WERI-Rb-1 (cell line): ENCODE measurements around the gene AKAP13.

Source experiments
- DNase-seq: peaks from one replicate; pipeline ENCODE4 v3.0.0-alpha.2; 2020
- H3K27ac ChIP-seq: fragments of 250-450 bp; sonication (Bioruptor Pico); 2 replicates; pipeline ENCODE4 v1.5.1; 2020; ENCODE audit warnings: mild to moderate bottlenecking, moderate library complexity
- H3K27me3 ChIP-seq: fragments of 250-450 bp; sonication (Bioruptor Pico); 2 replicates; pipeline ENCODE4 v1.5.1; 2021; ENCODE audit warnings: mild to moderate bottlenecking, low read depth, moderate library complexity; ENCODE audit not compliant: insufficient read depth, severe bottlenecking
- H3K36me3 ChIP-seq: fragments of 250-450 bp; sonication (Bioruptor Pico); 2 replicates; pipeline ENCODE4 v1.5.1; 2020; ENCODE audit warnings: mild to moderate bottlenecking, moderate library complexity
- H3K4me3 ChIP-seq: 2 replicates; pipeline ENCODE4 v1.5.1; 2011; ENCODE audit warnings: low read depth, mild to moderate bottlenecking, control low read depth, low read length
- H3K9me3 ChIP-seq: fragments of 250-450 bp; sonication (Bioruptor Pico); 2 replicates; pipeline ENCODE4 v1.5.1; 2021; ENCODE audit warnings: mild to moderate bottlenecking, moderate library complexity; ENCODE audit not compliant: severe bottlenecking
- CTCF ChIP-seq: IDR thresholded peaks from 2 replicates; pipeline ENCODE4 v1.5.1; 2011; ENCODE audit warnings: low read depth, mild to moderate bottlenecking, control low read depth, inconsistent platforms, low read length

AKAP13 gene

GRCh38 chr15:85515212-85515611 lies 134.8 kb downstream of the AKAP13 start:
- Histone ChIP-seq H3K4me3 (no peak overlapping the region), H3K36me3 (peaks cover 15% of the 10 kb centered on the region), H3K27me3 (no peaks in the 10 kb centered on the region), H3K9me3 (no peaks in the 10 kb centered on the region), H3K27ac (no peak overlapping the region)
- no peak for TF ChIP-seq CTCF
- DNase-seq = no peak

- Histone ChIP-seq H3K4me3 (no peak overlapping the region), H3K9me3 (no peaks in the 10 kb centered on the region), H3K36me3 (peaks cover 23% of the 10 kb centered on the region), H3K27ac (no peak overlapping the region), H3K27me3 (no peaks in the 10 kb centered on the region)
- TF ChIP-seq CTCF = no peak
- no peak for DNase-seq
Observed at GRCh38 chr15:85517086-85517485, 136.7 kb downstream of the AKAP13 start.

- Histone ChIP-seq H3K36me3 (peaks cover 41% of the 10 kb centered on the region), H3K4me3 (no peak overlapping the region), H3K27me3 (no peaks in the 10 kb centered on the region), H3K27ac (peak overlapping the region; percentile 22; the same call in 1 of the 2 replicates), H3K9me3 (no peaks in the 10 kb centered on the region)
- DNase-seq = no peak
- TF ChIP-seq CTCF = no peak
Observed at GRCh38 chr15:85518979-85519761, 138.8 kb downstream of the AKAP13 start.

DNA sequence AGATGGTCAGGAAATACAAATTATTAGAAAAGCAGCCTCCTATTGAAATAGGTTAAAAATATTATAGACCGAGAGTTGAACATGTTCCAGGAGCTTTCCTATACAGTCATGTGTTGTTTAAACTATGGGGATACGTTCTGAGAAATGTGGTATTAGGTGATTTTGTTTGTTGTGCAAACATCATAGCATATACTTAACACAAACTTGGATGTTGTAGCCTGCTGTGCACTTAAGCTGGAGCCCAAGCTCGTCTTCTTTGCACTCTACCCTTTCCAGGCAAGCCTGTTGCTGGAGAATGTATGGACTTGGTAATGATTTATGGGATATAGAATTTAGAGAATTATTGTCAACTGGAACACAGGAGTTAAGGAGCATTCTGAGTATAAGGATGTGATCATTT lies 140.2 kb downstream of the AKAP13 start:
- H3K27me3 ChIP-seq = no peaks in the 10 kb centered on the region
- peaks cover 53% of the 10 kb centered on the region for H3K36me3 ChIP-seq
- no peak overlapping the region for H3K27ac ChIP-seq
- no peak for DNase-seq
- H3K9me3 ChIP-seq = no peaks in the 10 kb centered on the region
- no peak for TF ChIP-seq CTCF
- no peak overlapping the region for H3K4me3 ChIP-seq

DNA sequence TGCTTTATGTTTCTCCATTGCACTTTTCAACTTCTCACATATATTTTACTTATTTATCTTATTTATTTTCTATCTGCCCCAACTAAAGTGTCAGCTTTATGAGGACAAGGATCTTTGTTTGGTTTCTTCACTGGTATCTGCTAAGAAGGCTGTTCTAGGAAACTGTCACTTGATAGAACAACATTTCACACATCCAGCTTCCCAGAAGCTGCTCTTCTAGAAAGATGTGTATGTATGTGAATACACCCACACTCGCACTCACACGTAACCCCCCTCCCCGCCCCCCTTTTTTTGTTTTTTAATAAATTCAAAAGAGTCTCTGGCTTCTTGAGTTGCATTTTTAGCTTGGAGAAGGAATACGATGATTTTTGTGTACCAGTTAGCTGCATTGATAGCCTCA lies 143.1 kb downstream of the AKAP13 start:
- no peak for TF ChIP-seq CTCF
- H3K36me3 ChIP-seq = peaks cover 66% of the 10 kb centered on the region
- DNase-seq = no peak
- H3K4me3 ChIP-seq = no peak overlapping the region
- H3K27me3 ChIP-seq = no peaks in the 10 kb centered on the region
- H3K27ac ChIP-seq = no peak overlapping the region
- no peaks in the 10 kb centered on the region for H3K9me3 ChIP-seq

DNA sequence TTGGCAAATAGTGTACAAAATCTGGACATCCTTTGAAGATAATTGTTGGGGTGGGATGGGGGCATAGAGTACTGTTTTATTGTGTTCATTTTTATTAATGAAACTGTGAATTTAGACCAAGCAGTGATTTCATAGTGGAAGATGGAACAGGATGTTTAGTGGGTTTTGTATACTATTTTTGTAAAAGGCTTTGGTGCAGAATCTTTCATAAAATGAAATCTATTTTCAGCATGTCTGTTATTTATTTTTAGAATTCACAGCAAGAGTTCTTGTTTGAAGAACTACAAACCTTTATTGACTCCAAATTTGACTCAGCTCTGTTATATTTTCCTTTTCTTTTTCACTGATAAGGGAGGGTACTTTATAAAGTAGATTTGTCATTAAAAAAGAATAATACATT lies 145.4 kb downstream of the AKAP13 start:
- DNase-seq = no peak
- Histone ChIP-seq H3K27me3 (no peaks in the 10 kb centered on the region), H3K36me3 (peaks cover 84% of the 10 kb centered on the region), H3K27ac (no peak overlapping the region), H3K4me3 (no peak overlapping the region), H3K9me3 (no peaks in the 10 kb centered on the region)
- no peak for TF ChIP-seq CTCF
